Mucosa of descending colon (tissue), 3 donors: ENCODE results near the gene SARM1. TPM values are rescaled to one million over a fixed set of nuclear protein-coding genes. Genes with fewer than 3 reads are reported as not detected.

ENCODE experiments used
- ATAC-seq: fragments of 200-7000 bp; cut with Tn5 transposase; one replicate; pipeline ENCODE4 v1.9.1; 2020; ENCODE audit warnings: mild to moderate bottlenecking, moderate library complexity
- DNase-seq, 3 donors: peaks; one replicate each; pipeline ENCODE4 v3.0.0-alpha.2; 2020
- H3K36me3 ChIP-seq: fragments of 200-600 bp; one replicate; pipeline ENCODE4 v1.8.0; 2021; ENCODE audit warnings: low read depth, mild to moderate bottlenecking
- H3K4me1 ChIP-seq: fragments of 200-600 bp; one replicate; pipeline ENCODE4 v1.8.0; 2021; ENCODE audit warnings: low read depth, mild to moderate bottlenecking
- H3K4me3 ChIP-seq: fragments of 200-600 bp; one replicate; pipeline ENCODE4 v1.8.0; 2021; ENCODE audit warnings: mild to moderate bottlenecking
- H3K9me3 ChIP-seq: fragments of 200-600 bp; one replicate; pipeline ENCODE4 v1.8.0; 2021; ENCODE audit warnings: mild to moderate bottlenecking
- intact Hi-C, 2 donors: fragments of 100-400 bp; cut with DNase I in 1 of 2; cut with micrococcal nuclease in 1 of 2; formaldehyde crosslinking; loops; one replicate each; pipeline versions ENCODE4 v1.11.0 to v1.11.1; 2022; cut with DNase I, micrococcal nuclease
- total RNA-seq, 3 donors: library from RNA; stranded (reverse); fragmentation: NEBNext Ultra II Directional in 2 of 3; extraction: Animal tissue kit (Norgen Biotek cat#: 25700) in 2 of 3; gene quantifications; one replicate each; pipeline versions ENCODE4 v1.2.1 to v1.2.4, GENCODE V29; 2021 to 2023
- TF ChIP-seq, protein P1 (sequence below): fragments of 200-600 bp; IDR thresholded peaks from one replicate; pipeline ENCODE4 v1.8.0; 2022; ENCODE audit warnings: antibody characterized with exemption, mild to moderate bottlenecking
- donor health status: DM: no; HTN: no; CAD: no; lungs with moderate emphysema.
- donor health status: DM: no; HTN: no; CAD: no.
- donor health status: DM: no; HTN: yes; CAD: no.

SARM1 gene
- total RNA-seq, 3 donors from 2014 or later = 12.8 to 16.4 (median 15.0) TPM

DNA sequence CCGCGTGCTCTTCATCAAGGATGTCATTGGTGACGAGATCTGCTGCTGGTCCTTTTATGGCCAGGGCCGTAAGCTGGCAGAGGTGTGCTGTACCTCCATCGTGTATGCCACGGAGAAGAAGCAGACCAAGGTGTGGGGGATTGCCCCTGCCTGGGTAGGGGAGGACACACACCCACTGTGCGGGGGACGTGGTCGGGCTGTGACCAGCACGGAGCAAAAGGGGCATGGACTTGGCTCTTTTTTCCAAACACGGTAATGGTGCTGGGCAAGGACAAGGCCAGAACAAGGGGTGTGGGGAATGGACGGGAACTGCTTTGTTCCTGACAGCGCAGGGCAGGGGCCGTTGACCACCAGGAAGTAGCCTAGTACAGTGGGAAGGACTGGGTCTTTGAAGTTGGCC lies 29.2 kb upstream of the SARM1 start:
- TF ChIP-seq, protein P1, sequence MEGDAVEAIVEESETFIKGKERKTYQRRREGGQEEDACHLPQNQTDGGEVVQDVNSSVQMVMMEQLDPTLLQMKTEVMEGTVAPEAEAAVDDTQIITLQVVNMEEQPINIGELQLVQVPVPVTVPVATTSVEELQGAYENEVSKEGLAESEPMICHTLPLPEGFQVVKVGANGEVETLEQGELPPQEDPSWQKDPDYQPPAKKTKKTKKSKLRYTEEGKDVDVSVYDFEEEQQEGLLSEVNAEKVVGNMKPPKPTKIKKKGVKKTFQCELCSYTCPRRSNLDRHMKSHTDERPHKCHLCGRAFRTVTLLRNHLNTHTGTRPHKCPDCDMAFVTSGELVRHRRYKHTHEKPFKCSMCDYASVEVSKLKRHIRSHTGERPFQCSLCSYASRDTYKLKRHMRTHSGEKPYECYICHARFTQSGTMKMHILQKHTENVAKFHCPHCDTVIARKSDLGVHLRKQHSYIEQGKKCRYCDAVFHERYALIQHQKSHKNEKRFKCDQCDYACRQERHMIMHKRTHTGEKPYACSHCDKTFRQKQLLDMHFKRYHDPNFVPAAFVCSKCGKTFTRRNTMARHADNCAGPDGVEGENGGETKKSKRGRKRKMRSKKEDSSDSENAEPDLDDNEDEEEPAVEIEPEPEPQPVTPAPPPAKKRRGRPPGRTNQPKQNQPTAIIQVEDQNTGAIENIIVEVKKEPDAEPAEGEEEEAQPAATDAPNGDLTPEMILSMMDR = no peak
- Histone ChIP-seq H3K4me1 (no peaks in the 10 kb centered on the region), H3K4me3 (no peak overlapping the region), H3K36me3 (peaks cover 6% of the 10 kb centered on the region), H3K9me3 (no peaks in the 10 kb centered on the region)
- DNase-seq (no peak), ATAC-seq (no peak)
- intact Hi-C loops = no loop called here

DNA sequence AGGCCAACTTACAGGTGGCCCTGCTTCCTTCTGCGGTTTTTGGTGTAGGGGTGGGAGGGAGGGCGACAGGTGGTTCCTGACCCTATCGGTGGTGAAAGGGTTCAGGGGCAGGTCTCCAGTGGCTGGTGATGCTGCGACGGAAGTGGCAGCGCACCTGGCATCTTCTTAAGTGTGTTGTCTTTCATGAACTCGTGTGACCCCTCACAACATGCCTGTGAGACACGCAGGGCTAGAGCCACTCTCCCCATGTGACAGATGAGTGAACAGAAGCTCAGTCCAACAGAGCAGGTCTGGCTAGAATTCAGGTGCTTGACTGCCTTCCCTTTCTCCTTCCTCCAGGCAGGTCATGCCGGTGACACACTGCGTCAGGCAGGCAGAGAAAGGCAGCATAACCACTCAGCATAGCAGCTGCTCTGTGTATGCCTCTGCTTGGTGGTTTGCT lies 28.0 kb upstream of the SARM1 start:
- no peak for ATAC-seq
- Histone ChIP-seq H3K4me1 (no peaks in the 10 kb centered on the region), H3K4me3 (no peak overlapping the region), H3K36me3 (peaks cover 10% of the 10 kb centered on the region), H3K9me3 (no peaks in the 10 kb centered on the region)
- TF ChIP-seq, protein P1 = no peak
- intact Hi-C loops = no loop called here
- DNase-seq = no peak

DNA sequence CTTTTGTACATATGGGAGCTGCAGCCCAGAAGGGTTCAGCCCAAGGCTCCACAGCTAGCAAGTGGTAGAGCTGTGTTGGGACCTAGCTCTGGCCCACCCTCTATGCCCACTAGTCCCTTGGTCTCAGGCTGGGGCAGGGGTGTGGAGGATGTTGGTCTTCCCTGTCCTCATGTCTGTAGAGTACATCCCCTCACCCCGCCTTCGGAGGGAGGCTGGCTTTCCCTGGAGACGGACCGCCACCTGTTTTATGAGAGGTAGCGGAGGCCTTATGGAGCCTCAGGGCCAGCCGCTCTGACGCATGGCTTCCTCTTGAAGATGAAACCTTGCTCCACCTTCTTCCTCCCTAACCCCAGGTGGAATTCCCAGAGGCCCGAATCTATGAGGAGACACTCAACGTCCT lies 27.5 kb upstream of the SARM1 start:
- DNase-seq (no peak), ATAC-seq (no peak)
- TF ChIP-seq, protein P1 = no peak
- H3K4me3 ChIP-seq = no peak overlapping the region
- H3K4me1 ChIP-seq = no peaks in the 10 kb centered on the region
- H3K9me3 ChIP-seq = no peaks in the 10 kb centered on the region
- intact Hi-C loops = no loop called here
- H3K36me3 ChIP-seq = peaks cover 10% of the 10 kb centered on the region

DNA sequence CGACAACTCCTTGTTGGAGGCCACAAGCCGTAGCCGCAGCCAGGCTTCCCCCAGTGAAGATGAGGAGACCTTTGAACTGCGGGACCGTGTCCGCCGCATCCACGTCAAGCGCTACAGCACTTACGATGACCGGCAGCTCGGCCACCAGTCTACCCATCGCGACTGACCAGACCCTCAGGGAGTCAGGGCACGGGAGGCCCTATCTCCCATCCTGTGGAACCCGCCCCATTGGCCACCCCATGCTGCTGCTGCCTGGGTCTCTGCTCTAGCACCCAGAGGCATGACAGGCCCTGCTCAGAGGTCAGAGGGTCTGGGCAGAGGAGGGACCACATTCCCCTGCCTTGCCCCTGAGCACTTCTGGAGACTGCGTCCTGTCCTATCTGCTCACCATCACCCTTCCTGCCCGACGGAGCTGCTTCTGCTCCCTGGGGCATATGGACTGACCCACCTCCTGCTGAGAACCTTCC lies 27.0 kb upstream of the SARM1 start:
- ATAC-seq = no peak
- no peak overlapping the region for H3K4me3 ChIP-seq
- DNase-seq = no peak
- intact Hi-C loops = no loop called here
- H3K4me1 ChIP-seq = no peaks in the 10 kb centered on the region
- H3K9me3 ChIP-seq = no peaks in the 10 kb centered on the region
- H3K36me3 ChIP-seq = peaks cover 10% of the 10 kb centered on the region
- TF ChIP-seq, protein P1 = no peak

DNA sequence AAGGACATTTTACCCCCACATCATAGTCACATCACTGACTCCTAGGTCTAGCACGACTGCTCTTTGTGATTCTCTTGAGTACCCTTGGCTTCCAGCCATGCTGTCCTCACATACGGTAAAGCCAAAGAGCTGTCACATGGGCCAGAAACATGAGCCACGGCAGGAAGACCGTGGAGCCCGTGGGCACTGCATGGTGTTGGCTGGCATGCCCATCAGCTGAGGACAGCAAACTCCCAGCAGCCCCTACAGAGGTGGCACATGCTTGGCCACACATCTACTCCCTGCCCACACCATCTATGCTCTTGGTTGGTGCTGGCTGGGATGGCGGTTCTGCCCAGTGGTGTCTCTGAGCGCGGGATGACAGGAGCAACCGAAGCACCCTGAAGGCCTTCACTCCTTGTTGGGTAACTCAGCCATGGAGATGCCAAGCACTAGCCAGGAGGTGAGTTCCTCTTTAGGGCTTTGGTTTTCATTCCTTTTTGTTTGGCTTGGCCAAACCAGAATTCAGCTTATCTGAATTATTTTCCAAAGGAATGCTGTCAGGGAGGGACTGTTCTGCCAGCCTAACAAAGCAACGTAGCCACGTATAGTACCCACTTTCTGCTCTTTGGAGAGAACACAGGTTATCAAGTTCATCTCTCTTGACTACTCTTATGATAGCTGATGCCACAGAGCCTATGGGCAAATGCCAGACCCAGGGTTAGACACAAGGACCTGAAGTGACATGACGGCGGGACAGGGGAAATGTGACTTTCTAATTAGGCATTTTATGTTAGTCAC lies 25.9 kb upstream of the SARM1 start:
- Histone ChIP-seq H3K4me1 (no peaks in the 10 kb centered on the region), H3K4me3 (no peak overlapping the region), H3K36me3 (peaks cover 10% of the 10 kb centered on the region), H3K9me3 (no peaks in the 10 kb centered on the region)
- no peak for ATAC-seq
- intact Hi-C loops = no loop called here
- TF ChIP-seq, protein P1 = no peak
- no peak for DNase-seq
